H1 (cell line): ENCODE measurements around the gene LRRN1. TPM values are rescaled to one million over a fixed set of nuclear protein-coding genes. Genes with fewer than 3 reads are reported as not detected.

Source experiments
- CTCF ChIA-PET: fragments of 300-600 bp; sonication (Branson Sonifier 250); formaldehyde crosslinking; loops from one replicate; lab custom pipeline; 2021; ENCODE audit not compliant: partially characterized antibody; lab: Charles Lee
- POLR2A ChIA-PET: fragments of 300-600 bp; sonication (Branson Sonifier 250); formaldehyde crosslinking; loops from one replicate; lab custom pipeline; 2021; ENCODE audit warnings: inconsistent platforms; ENCODE audit not compliant: partially characterized antibody; lab: Charles Lee
- DNase-seq, 2 experiments: peaks; one replicate each; pipeline versions ENCODE4 v3.0.0 to v3.0.0-alpha.2; 2010 to 2022; ENCODE audit warnings: low spot score in 2 of 2, low read depth in 1 of 2, mixed read lengths in 1 of 2
- FAIRE-seq: peaks from 2 replicates; lab custom pipeline; 2011; peaks lifted over from hg19 to GRCh38; lab: Jason Lieb, UNC
- H2AFZ ChIP-seq: 2 replicates; pipeline ENCODE4 v1.8.1; 2012; ENCODE audit warnings: low read length, inconsistent platforms
- H2AK5ac ChIP-seq: 2 replicates; pipeline ENCODE4 v1.6.1; 2013; ENCODE audit warnings: low read depth, low read length
- H2BK120ac ChIP-seq: replicated peaks from 2 replicates; pipeline ENCODE3; 2013; ENCODE audit warnings: low read depth, low read length, inconsistent platforms
- H2BK12ac ChIP-seq: 2 replicates; pipeline ENCODE4 v1.6.1; 2013; ENCODE audit warnings: low read depth, low read length
- H2BK15ac ChIP-seq: 2 replicates; pipeline ENCODE4 v1.6.1; 2013; ENCODE audit warnings: low read length
- H2BK20ac ChIP-seq: 2 replicates; pipeline ENCODE4 v1.6.1; 2013; ENCODE audit warnings: low read length
- H2BK5ac ChIP-seq: 2 replicates; pipeline ENCODE4 v1.6.1; 2013; ENCODE audit warnings: low read depth, low read length
- H3K14ac ChIP-seq: 2 replicates; pipeline ENCODE4 v1.6.1; 2013; ENCODE audit warnings: inconsistent platforms; ENCODE audit not compliant: insufficient read length
- H3K18ac ChIP-seq: 2 replicates; pipeline ENCODE4 v1.6.1; 2013; ENCODE audit warnings: low read length; ENCODE audit errors: extremely low read depth
- H3K23ac ChIP-seq: 2 replicates; pipeline ENCODE4 v1.6.1; 2013; ENCODE audit warnings: inconsistent platforms; ENCODE audit not compliant: insufficient read length
- H3K23me2 ChIP-seq: 2 replicates; pipeline ENCODE4 v1.6.1; 2013; ENCODE audit warnings: low read depth, low read length
- H3K27ac ChIP-seq: 2 replicates; pipeline ENCODE4 v1.6.1; 2011; ENCODE audit warnings: low read depth, low read length, inconsistent platforms
- H3K27me3 ChIP-seq, 4 experiments: replicated peaks in 1 of 4; 1 replicate in 1 of 4; 2 replicates in 3 of 4; pipeline versions ENCODE4 v1.6.1 to v1.8.1; 2011 to 2013; ENCODE audit warnings: low read length in 3 of 4, mild to moderate bottlenecking in 3 of 4, inconsistent platforms in 2 of 4, mixed read lengths in 2 of 4, moderate library complexity in 1 of 4; ENCODE audit not compliant: control insufficient read depth in 3 of 4, insufficient read depth in 3 of 4; ENCODE audit errors: extremely low read depth in 1 of 4
- H3K36me3 ChIP-seq, 4 experiments: 2 replicates each; pipeline versions ENCODE4 v1.6.1 to v1.8.1; 2011 to 2013; ENCODE audit warnings: mild to moderate bottlenecking in 4 of 4, low read length in 3 of 4, moderate library complexity in 2 of 4, control low read depth in 1 of 4, inconsistent platforms in 1 of 4; ENCODE audit not compliant: insufficient read depth in 4 of 4, control insufficient read depth in 2 of 4
- H3K4ac ChIP-seq: replicated peaks from 2 replicates; pipeline ENCODE3; 2013; ENCODE audit warnings: low read length, low read depth, mixed read lengths, inconsistent platforms; ENCODE audit not compliant: insufficient read length
- H3K4me1 ChIP-seq, 4 experiments: replicated peaks in 1 of 4; 1 replicate in 1 of 4; 2 replicates in 3 of 4; pipeline versions ENCODE4 v1.6.1 to v1.8.1; 2011 to 2013; ENCODE audit warnings: low read length in 3 of 4, inconsistent platforms in 2 of 4, mixed read lengths in 1 of 4; ENCODE audit not compliant: insufficient read depth in 4 of 4, control insufficient read depth in 3 of 4
- H3K4me2 ChIP-seq, 2 experiments: 2 replicates each; pipeline versions ENCODE4 v1.6.1 to v1.8.1; 2011 to 2013; ENCODE audit warnings: low read depth in 2 of 2, low read length in 2 of 2, control low read depth in 1 of 2, inconsistent platforms in 1 of 2, mild to moderate bottlenecking in 1 of 2; ENCODE audit not compliant: insufficient read depth in 1 of 2
- H3K4me3 ChIP-seq, 4 experiments: fragments of 200-600, 300-600 bp in 1 of 4; sonication (generic), shearing (Covaris generic), sonication (Bioruptor Twin) in 1 of 4; 2 replicates each; pipeline versions ENCODE4 v1.5.1 to v1.8.1; 2011 to 2016; ENCODE audit warnings: low read length in 4 of 4, low read depth in 3 of 4, control low read depth in 2 of 4, inconsistent platforms in 2 of 4, mild to moderate bottlenecking in 2 of 4, mixed read lengths in 1 of 4, moderate library complexity in 1 of 4; ENCODE audit not compliant: insufficient read depth in 2 of 4; ENCODE audit errors: extremely low read depth in 1 of 4
- H3K56ac ChIP-seq: replicated peaks from 2 replicates; pipeline ENCODE3; 2013; ENCODE audit warnings: low read depth, mild to moderate bottlenecking, mixed read lengths, low read length, inconsistent platforms; ENCODE audit not compliant: insufficient read length
- H3K79me1 ChIP-seq: 2 replicates; pipeline ENCODE4 v1.6.1; 2013; ENCODE audit warnings: low read depth, low read length, control low read depth
- H3K79me2 ChIP-seq, 2 experiments: 2 replicates each; pipeline versions ENCODE4 v1.6.1 to v1.8.1; 2012 to 2013; ENCODE audit warnings: low read length in 2 of 2, mild to moderate bottlenecking in 2 of 2, inconsistent platforms in 1 of 2; ENCODE audit not compliant: insufficient read depth in 2 of 2, control insufficient read depth in 1 of 2
- H3K9ac ChIP-seq, 4 experiments: replicated peaks in 1 of 4; 1 replicate in 1 of 4; 2 replicates in 3 of 4; pipeline versions ENCODE4 v1.6.1 to v1.8.1; 2011 to 2013; ENCODE audit warnings: low read depth in 3 of 4, low read length in 3 of 4, control low read depth in 2 of 4, mild to moderate bottlenecking in 2 of 4, moderate library complexity in 2 of 4, inconsistent platforms in 1 of 4; ENCODE audit errors: extremely low read depth in 1 of 4
- H3K9me3 ChIP-seq, 2 experiments: 2 replicates each; pipeline versions ENCODE4 v1.6.1 to v1.8.1; 2012 to 2013; ENCODE audit warnings: mild to moderate bottlenecking in 2 of 2, moderate library complexity in 2 of 2, control low read depth in 1 of 2, inconsistent platforms in 1 of 2, low read depth in 1 of 2, low read length in 1 of 2, mixed read lengths in 1 of 2; ENCODE audit not compliant: insufficient read depth in 2 of 2
- H4K20me1 ChIP-seq, 2 experiments: replicated peaks in 1 of 2; 2 replicates each; pipeline versions ENCODE3 to v1.8.1; 2011 to 2013; ENCODE audit warnings: inconsistent platforms in 2 of 2, low read length in 2 of 2, mild to moderate bottlenecking in 1 of 2; ENCODE audit not compliant: insufficient read depth in 2 of 2, control insufficient read depth in 1 of 2
- H4K5ac ChIP-seq: 2 replicates; pipeline ENCODE4 v1.6.1; 2013; ENCODE audit warnings: low read length, low read depth, mixed read lengths, inconsistent platforms; ENCODE audit not compliant: insufficient read length
- H4K8ac ChIP-seq: 2 replicates; pipeline ENCODE4 v1.8.0; 2013; ENCODE audit warnings: mild to moderate bottlenecking, moderate library complexity, low read length, inconsistent platforms; ENCODE audit not compliant: insufficient read depth; ENCODE audit errors: extremely low read depth
- H4K91ac ChIP-seq: replicated peaks from 2 replicates; pipeline ENCODE3; 2013; ENCODE audit warnings: low read length, mixed read lengths, inconsistent platforms; ENCODE audit not compliant: insufficient read length
- ASH2L ChIP-seq: fragments of 200-600, 300-600 bp; sonication (generic); IDR thresholded peaks from one replicate; pipeline ENCODE4 v1.7.1; 2017; ENCODE audit warnings: low read length
- CEBPB ChIP-seq: IDR thresholded peaks from 2 replicates; pipeline ENCODE4 v1.6.1; 2012; ENCODE audit warnings: low read depth, low read length
- JUND ChIP-seq: IDR thresholded peaks from 2 replicates; pipeline ENCODE4 v1.6.1; 2011; ENCODE audit warnings: mild to moderate bottlenecking, improper control_type of control experiment, low read length
- PHF8 ChIP-seq: fragments of 200-600 bp; sonication (generic); conservative IDR thresholded peaks from 2 replicates; pipeline ENCODE4 v1.7.1; 2012; ENCODE audit warnings: low read depth, mild to moderate bottlenecking, inconsistent platforms, low read length, moderate library complexity
- RBBP5 ChIP-seq: IDR thresholded peaks from 2 replicates; pipeline ENCODE4 v1.7.1; 2012; ENCODE audit warnings: low read depth, mild to moderate bottlenecking, inconsistent platforms, low read length, moderate library complexity, borderline replicate concordance
- SUZ12 ChIP-seq: fragments of 200-600 bp; sonication (generic); IDR thresholded peaks from 2 replicates; pipeline ENCODE4 v1.6.1; 2012; ENCODE audit warnings: mild to moderate bottlenecking, inconsistent platforms, low read length, moderate library complexity, mixed read lengths
- TAF7 ChIP-seq: optimal IDR thresholded peaks from 2 replicates; pipeline ENCODE3; 2011; ENCODE audit warnings: low read depth, mild to moderate bottlenecking, inconsistent platforms, low read length, moderate library complexity, borderline replicate concordance
- YY1 ChIP-seq: IDR thresholded peaks from 2 replicates; pipeline ENCODE4 v1.6.1; 2011; ENCODE audit warnings: low read depth, mild to moderate bottlenecking, low read length
- WGBS, 2 experiments: shearing (Covaris generic) in 1 of 2; methylation state at CpG; one replicate each; pipeline versions ENCODE4 v1.1.6 to v1.1.7; 2013 to 2015; ENCODE audit warnings: low lambda C conversion rate in 2 of 2, mixed read lengths in 2 of 2, inconsistent platforms in 1 of 2, low coverage in 1 of 2, missing lambda C conversion rate in 1 of 2; ENCODE audit not compliant: insufficient replicate concordance in 2 of 2, insufficient coverage in 1 of 2, insufficient read length in 1 of 2; ENCODE audit errors: extremely low coverage in 1 of 2, missing lambda C conversion rate in 1 of 2; 5-methylcytosine and 5-hydroxymethylcytosine counted together
- polyA plus RNA-seq, 7 experiments: library from polyadenylated mRNA; depleted of rRNA in 3 of 7; stranded (reverse) in 5 of 7; unstranded in 2 of 7; fragments of >200 nt in 5 of 7; fragments of 200-250 nt in 2 of 7; gene quantifications; 1 replicate in 5 of 7; 2 replicates in 1 of 7; 4 replicates in 1 of 7; pipeline versions ENCODE4 v1.2.1 to v1.2.3, GENCODE V29; 2011 to 2013; ENCODE audit warnings: missing spikeins in 2 of 7, mixed read lengths in 2 of 7
- total RNA-seq: library from RNA; stranded (reverse); fragmentation: NEBNext Ultra II Directional; extraction: Animal tissue kit (Norgen Biotek cat#: 25700); gene quantifications from 2 replicates; pipeline ENCODE4 v1.2.1, GENCODE V29; 2021
- TF ChIP-seq, protein P1 (sequence below): IDR thresholded peaks from 2 replicates; pipeline ENCODE4 v1.6.1; 2012; ENCODE audit warnings: inconsistent platforms

Gene LRRN1
- total and polyA plus RNA-seq, 2 of the 8 experiments (the other 6 are each of a cell fraction or from before 2014, with no cell fraction given): 159 to 199 TPM

DNA sequence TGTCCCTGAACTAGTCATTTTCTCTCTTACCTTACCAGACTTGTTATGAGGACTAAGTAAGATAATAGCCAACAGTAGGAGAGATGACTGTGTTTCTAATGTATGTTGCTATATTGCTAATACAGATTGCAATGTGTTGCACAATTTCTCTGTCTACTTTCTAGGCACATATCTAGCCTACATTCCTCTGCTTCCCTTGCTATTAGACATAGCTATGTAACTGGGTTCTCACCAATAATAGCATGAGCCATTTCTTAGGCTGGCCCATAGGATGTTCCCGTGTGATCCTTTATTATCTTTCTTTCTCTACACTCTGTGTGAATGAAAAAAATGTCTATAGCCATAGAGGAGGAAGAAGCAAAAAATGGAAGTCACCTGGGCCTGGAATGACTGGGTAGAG lies 6.8 kb upstream of the LRRN1 start:
- Histone ChIP-seq H2BK5ac (no peak overlapping the region), H4K5ac (no peak overlapping the region), H3K36me3 (no peaks in the 10 kb centered on the region; a peak in 2 of 8 replicates), H3K23me2 (no peaks in the 10 kb centered on the region), H3K4me3 (no peak overlapping the region), H2AK5ac (no peak overlapping the region), H4K20me1 (no peaks in the 10 kb centered on the region), H2BK15ac (no peak overlapping the region), H3K4me1 (no peaks in the 10 kb centered on the region; a peak in 1 of 7 replicates), H4K91ac (no peak overlapping the region), H3K14ac (no peak overlapping the region), H3K4me2 (no peak overlapping the region), H3K9me3 (0 out of 4 replicates have a peak, but pooled peaks cover 0 to 2% of the 10 kb centered on the region in 2 experiments), H2BK20ac (no peak overlapping the region), H3K18ac (no peak overlapping the region), H2BK120ac (no peak overlapping the region), H3K27me3 (peaks cover 0 to 2% (median 0%) of the 10 kb centered on the region in 4 experiments; a peak in 1 of 7 replicates), H3K23ac (no peak overlapping the region), H3K27ac (no peak overlapping the region), H3K79me2 (no peaks in the 10 kb centered on the region), H2AFZ (no peak overlapping the region), H2BK12ac (no peak overlapping the region), H4K8ac (no peak overlapping the region), H3K9ac (no peak overlapping the region), H3K79me1 (no peaks in the 10 kb centered on the region), H3K4ac (no peak overlapping the region), H3K56ac (no peak overlapping the region)
- ChIA-PET POLR2A (no interaction called here), CTCF (no interaction called here)
- 92% methylated on average over 1 of the region's 1 CpG; no CpG with 5 or more reads in 1 of the 2 experiments for WGBS, 2 experiments
- DNase-seq (no peak), FAIRE-seq (no peak)
- no peak for TF ChIP-seq TAF7
- no peak for TF ChIP-seq JUND
- TF ChIP-seq ASH2L: no peak
- no peak for TF ChIP-seq RBBP5
- TF ChIP-seq, protein P1, sequence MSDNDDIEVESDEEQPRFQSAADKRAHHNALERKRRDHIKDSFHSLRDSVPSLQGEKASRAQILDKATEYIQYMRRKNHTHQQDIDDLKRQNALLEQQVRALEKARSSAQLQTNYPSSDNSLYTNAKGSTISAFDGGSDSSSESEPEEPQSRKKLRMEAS: no peak
- no peak for TF ChIP-seq PHF8
- no peak for TF ChIP-seq YY1
- TF ChIP-seq SUZ12: no peak
- TF ChIP-seq CEBPB: no peak
